IMR-90 (cell line): ENCODE results near the gene RNF11. TPM values are rescaled to one million over a fixed set of nuclear protein-coding genes. Genes with fewer than 3 reads are reported as not detected.

Experiments
- ATAC-seq: fragments of 200-7000 bp; cut with Tn5 transposase; 2 replicates; pipeline ENCODE4 v1.9.1; 2020; ENCODE audit warnings: low read depth, mild to moderate bottlenecking, moderate library complexity
- BruUV-seq: library from RNA; stranded (reverse); fragments of 400-500 nt; replicated peaks from 2 replicates; lab custom pipeline; 2021; lab: Mats Ljungman, UMichigan
- CTCF ChIA-PET: fragments of 300-600 bp; formaldehyde crosslinking; extraction: SDS; loops from one replicate; lab custom pipeline; 2021; ENCODE audit warnings: antibody characterized with exemption; lab: Yijun Ruan, JAX
- POLR2A ChIA-PET: fragments of 300-600 bp; sonication (Branson Sonifier 250); formaldehyde crosslinking; loops from one replicate; lab custom pipeline; 2022; ENCODE audit warnings: antibody characterized with exemption; ENCODE audit not compliant: unreplicated experiment; lab: Charles Lee
- DNase-seq: peaks from one replicate; pipeline ENCODE4 v3.0.0; 2013
- H2AFZ ChIP-seq: replicated peaks from 2 replicates; pipeline ENCODE3; 2013; ENCODE audit warnings: low read length, mild to moderate bottlenecking; ENCODE audit not compliant: poor library complexity
- H2AK5ac ChIP-seq: 2 replicates; pipeline ENCODE4 v1.6.1; 2013; ENCODE audit warnings: low read depth, low read length, inconsistent platforms
- H2AK9ac ChIP-seq: replicated peaks from 2 replicates; pipeline ENCODE3; 2013; ENCODE audit warnings: mild to moderate bottlenecking, low read depth, low read length, moderate library complexity; ENCODE audit not compliant: poor library complexity
- H2BK120ac ChIP-seq: 2 replicates; pipeline ENCODE4 v1.6.1; 2013; ENCODE audit warnings: low read depth, low read length, inconsistent platforms
- H2BK15ac ChIP-seq: 3 replicates; pipeline ENCODE4 v1.6.1; 2013; ENCODE audit warnings: low read depth, low read length, inconsistent platforms
- H2BK20ac ChIP-seq: 2 replicates; pipeline ENCODE4 v1.6.1; 2013; ENCODE audit warnings: low read depth, mild to moderate bottlenecking, inconsistent platforms, low read length, moderate library complexity
- H2BK5ac ChIP-seq: 2 replicates; pipeline ENCODE4 v1.6.1; 2013; ENCODE audit warnings: mild to moderate bottlenecking, low read depth, low read length, inconsistent platforms; ENCODE audit not compliant: poor library complexity, severe bottlenecking
- H3K14ac ChIP-seq: replicated peaks from 2 replicates; pipeline ENCODE4 v1.6.1; 2013; ENCODE audit warnings: low read depth, low read length, inconsistent platforms
- H3K18ac ChIP-seq: 2 replicates; pipeline ENCODE4 v1.6.1; 2013; ENCODE audit warnings: low read depth, low read length, control low read depth
- H3K23ac ChIP-seq: 2 replicates; pipeline ENCODE4 v1.6.1; 2013; ENCODE audit warnings: low read depth, low read length, inconsistent platforms
- H3K27ac ChIP-seq: 2 replicates; pipeline ENCODE4 v1.5.1; 2013; ENCODE audit warnings: mild to moderate bottlenecking, control low read depth, low read length; ENCODE audit not compliant: insufficient read depth
- H3K27me3 ChIP-seq: 2 replicates; pipeline ENCODE4 v1.6.1; 2013; ENCODE audit warnings: low read length; ENCODE audit not compliant: control insufficient read depth, insufficient read depth
- H3K36me3 ChIP-seq: 2 replicates; pipeline ENCODE4 v1.6.1; 2013; ENCODE audit warnings: low read length, mixed read lengths; ENCODE audit not compliant: control insufficient read depth, insufficient read depth
- H3K4ac ChIP-seq: 2 replicates; pipeline ENCODE4 v1.6.1; 2013; ENCODE audit warnings: low read depth, low read length, inconsistent platforms
- H3K4me1 ChIP-seq: 2 replicates; pipeline ENCODE4 v1.6.1; 2013; ENCODE audit warnings: low read length, mixed read lengths; ENCODE audit not compliant: control insufficient read depth, insufficient read depth
- H3K4me2 ChIP-seq: 2 replicates; pipeline ENCODE4 v1.6.1; 2013; ENCODE audit warnings: low read depth, mild to moderate bottlenecking, control low read depth, low read length, moderate library complexity
- H3K4me3 ChIP-seq: 2 replicates; pipeline ENCODE4 v1.5.1; 2013; ENCODE audit warnings: low read depth, mild to moderate bottlenecking, control low read depth, low read length, moderate library complexity; ENCODE audit not compliant: insufficient read depth
- H3K56ac ChIP-seq: 2 replicates; pipeline ENCODE4 v1.6.1; 2013; ENCODE audit warnings: low read length, inconsistent platforms; ENCODE audit not compliant: insufficient read depth; ENCODE audit errors: extremely low read depth
- H3K79me1 ChIP-seq, 2 experiments: 2 replicates each; pipeline ENCODE4 v1.6.1; 2013; ENCODE audit warnings: low read length in 2 of 2, inconsistent platforms in 1 of 2, low read depth in 1 of 2
- H3K9ac ChIP-seq: 2 replicates; pipeline ENCODE4 v1.6.1; 2013; ENCODE audit warnings: low read depth, low read length, control low read depth
- H3K9me1 ChIP-seq: 2 replicates; pipeline ENCODE4 v1.6.1; 2013; ENCODE audit warnings: low read length, inconsistent platforms; ENCODE audit not compliant: insufficient read depth
- H3K9me3 ChIP-seq: 2 replicates; pipeline ENCODE4 v1.6.1; 2013; ENCODE audit warnings: low read length; ENCODE audit not compliant: control insufficient read depth, insufficient read depth
- H4K20me1 ChIP-seq: 2 replicates; pipeline ENCODE4 v1.6.1; 2013; ENCODE audit warnings: low read length, inconsistent platforms; ENCODE audit not compliant: insufficient read depth
- H4K5ac ChIP-seq: 2 replicates; pipeline ENCODE4 v1.6.1; 2013; ENCODE audit warnings: mild to moderate bottlenecking, low read depth, low read length, control low read depth
- H4K8ac ChIP-seq, 2 experiments: 2 replicates each; pipeline ENCODE4 v1.6.1; 2013; ENCODE audit warnings: low read depth in 2 of 2, low read length in 2 of 2, control low read depth in 1 of 2, inconsistent platforms in 1 of 2
- H4K91ac ChIP-seq: 2 replicates; pipeline ENCODE4 v1.6.1; 2013; ENCODE audit warnings: low read depth, low read length, inconsistent platforms; ENCODE audit not compliant: insufficient read depth
- BHLHE40 ChIP-seq: fragments of 150-350 bp; IDR thresholded peaks from 2 replicates; pipeline ENCODE4 v1.6.1; 2016; ENCODE audit warnings: mild to moderate bottlenecking, low read depth, low read length
- POLR2A ChIP-seq: IDR thresholded peaks from 2 replicates; pipeline ENCODE4 v1.6.1; 2012; ENCODE audit warnings: mild to moderate bottlenecking, low read depth, low read length
- RCOR1 ChIP-seq: IDR thresholded peaks from 2 replicates; pipeline ENCODE4 v1.6.1; 2012; ENCODE audit warnings: mild to moderate bottlenecking, low read length, improper control_type of control experiment; ENCODE audit not compliant: insufficient replicate concordance
- RFX5 ChIP-seq: IDR thresholded peaks from 2 replicates; pipeline ENCODE4 v1.8.0; 2012; ENCODE audit warnings: low read depth, mild to moderate bottlenecking, low read length, moderate library complexity
- WGBS, 2 experiments: methylation state at CpG; one replicate each; pipeline versions ENCODE4 v1.1.5 to v1.1.7; 2013; ENCODE audit warnings: missing lambda C conversion rate in 2 of 2; ENCODE audit not compliant: insufficient read length in 1 of 2; ENCODE audit errors: extremely low coverage in 2 of 2; 5-methylcytosine and 5-hydroxymethylcytosine counted together
- dilution Hi-C: fragments of 300-500 bp; cut with HindIII; formaldehyde crosslinking; loops from one replicate; pipeline ENCODE4 v1.14.3; 2018; ENCODE audit warnings: low sequenced_read_pairs; ENCODE audit not compliant: unreplicated experiment
- in situ Hi-C: fragments of 300-500 bp; cut with MboI; formaldehyde crosslinking; loops from 3 replicates; pipeline ENCODE4 v1.14.3; 2019; ENCODE audit warnings: low sequenced_read_pairs, inconsistent platforms, mixed read lengths
- intact Hi-C: fragments of 100-400 bp; cut with micrococcal nuclease; formaldehyde crosslinking; loops from 2 replicates; pipeline ENCODE4 v1.10.0; 2022
- polyA plus RNA-seq, 3 experiments: library from polyadenylated mRNA; depleted of rRNA; stranded (reverse); fragments of >200 nt; gene quantifications; 2 replicates each; pipeline ENCODE4 v1.2.3, GENCODE V29; 2012; ENCODE audit warnings: low replicate concordance in 1 of 3
- total RNA-seq: library from RNA; depleted of rRNA; stranded (reverse); fragments of >200 nt; gene quantifications from 2 replicates; pipeline ENCODE4 v1.2.3, GENCODE V29; 2012

Gene RNF11
- total and polyA plus RNA-seq, 2 of the 4 experiments (the other 2 are of a cell fraction), result 63.3 to 64.1 TPM

- WGBS, 2 experiments, result no CpG with 5 or more reads among the region's 8 CpGs
- ChIA-PET CTCF (interaction anchor here (0.6 kb wide), 1 partner anchor 688 kb away, joined by 6 read pairs; no protein-coding TSS in a partner anchor), POLR2A (no interaction called here)
- dilution Hi-C loops (no loop called here), intact Hi-C loops (no loop called here), in situ Hi-C loops (no loop called here)
- Histone ChIP-seq H2BK15ac (no peak overlapping the region), H3K18ac (no peak overlapping the region), H3K9ac (no peak overlapping the region), H3K36me3 (no peaks in the 10 kb centered on the region), H2AK9ac (no peak overlapping the region), H4K8ac (no peak overlapping the region), H3K4me3 (no peak overlapping the region), H4K5ac (no peak overlapping the region), H2BK5ac (no peak overlapping the region), H3K27ac (no peak overlapping the region), H3K4ac (no peak overlapping the region), H4K91ac (no peak overlapping the region), H3K56ac (no peak overlapping the region), H3K14ac (no peak overlapping the region), H3K27me3 (no peaks in the 10 kb centered on the region; the same call in 1 of the 2 replicates), H4K20me1 (no peaks in the 10 kb centered on the region), H3K9me3 (no peaks in the 10 kb centered on the region), H3K9me1 (peaks cover 16% of the 10 kb centered on the region), H3K4me2 (no peak overlapping the region), H3K4me1 (peaks cover 7% of the 10 kb centered on the region), H2AFZ (no peak overlapping the region), H3K79me1 (no peaks in the 10 kb centered on the region), H3K23ac (no peak overlapping the region), H2BK20ac (no peak overlapping the region), H2AK5ac (no peak overlapping the region), H2BK120ac (no peak overlapping the region)
- BruUV-seq, result no TSS peak
- DNase-seq, result no peak
- ATAC-seq, result no peak
- TF ChIP-seq RFX5 (no peak), BHLHE40 (no peak), POLR2A (no peak), RCOR1 (no peak)
Observed at GRCh38 chr1:51309291-51309690, 73.2 kb downstream of the RNF11 start.
